HFF-Myc (cell line): ENCODE data around the gene ACP7.

ENCODE experiments used
- DNase-seq: peaks from one replicate; pipeline ENCODE4 v3.0.0-alpha.2; 2011; ENCODE audit warnings: low read depth; ENCODE audit errors: extremely low read depth
- H3K4me3 ChIP-seq: replicated peaks from 2 replicates; pipeline ENCODE4 v1.5.1; 2011; ENCODE audit warnings: low read depth, mild to moderate bottlenecking, control low read depth, low read length
- TF ChIP-seq, protein P1 (sequence below): IDR thresholded peaks from 2 replicates; pipeline ENCODE4 v1.5.1; 2012; ENCODE audit warnings: mild to moderate bottlenecking, low read depth, low read length, control low read depth; ENCODE audit errors: missing control alignments

Gene ACP7

DNA sequence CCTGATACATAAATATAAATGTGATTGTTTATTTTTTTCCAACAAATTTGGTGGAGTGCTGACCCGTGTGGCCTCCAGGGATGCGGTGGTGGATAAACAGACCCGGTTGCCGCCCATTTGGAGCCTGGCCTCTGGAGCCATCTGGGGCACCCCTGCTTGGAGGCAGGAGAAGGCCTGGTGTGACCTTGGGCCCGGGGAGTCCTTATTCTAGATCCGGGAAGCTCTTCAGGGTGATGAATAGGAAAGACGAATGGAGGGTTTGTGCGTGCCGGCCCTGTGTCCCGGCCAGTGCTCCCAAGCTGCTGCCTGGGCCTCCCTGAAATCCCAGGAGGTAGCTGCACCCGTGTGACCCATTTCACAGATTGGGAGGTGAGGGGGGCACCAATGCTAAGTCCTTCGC, 53.0 kb downstream of the ACP7 start:
- no peak overlapping the region for H3K4me3 ChIP-seq
- DNase-seq, result no peak
- TF ChIP-seq, protein P1, sequence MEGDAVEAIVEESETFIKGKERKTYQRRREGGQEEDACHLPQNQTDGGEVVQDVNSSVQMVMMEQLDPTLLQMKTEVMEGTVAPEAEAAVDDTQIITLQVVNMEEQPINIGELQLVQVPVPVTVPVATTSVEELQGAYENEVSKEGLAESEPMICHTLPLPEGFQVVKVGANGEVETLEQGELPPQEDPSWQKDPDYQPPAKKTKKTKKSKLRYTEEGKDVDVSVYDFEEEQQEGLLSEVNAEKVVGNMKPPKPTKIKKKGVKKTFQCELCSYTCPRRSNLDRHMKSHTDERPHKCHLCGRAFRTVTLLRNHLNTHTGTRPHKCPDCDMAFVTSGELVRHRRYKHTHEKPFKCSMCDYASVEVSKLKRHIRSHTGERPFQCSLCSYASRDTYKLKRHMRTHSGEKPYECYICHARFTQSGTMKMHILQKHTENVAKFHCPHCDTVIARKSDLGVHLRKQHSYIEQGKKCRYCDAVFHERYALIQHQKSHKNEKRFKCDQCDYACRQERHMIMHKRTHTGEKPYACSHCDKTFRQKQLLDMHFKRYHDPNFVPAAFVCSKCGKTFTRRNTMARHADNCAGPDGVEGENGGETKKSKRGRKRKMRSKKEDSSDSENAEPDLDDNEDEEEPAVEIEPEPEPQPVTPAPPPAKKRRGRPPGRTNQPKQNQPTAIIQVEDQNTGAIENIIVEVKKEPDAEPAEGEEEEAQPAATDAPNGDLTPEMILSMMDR, result no peak

GRCh38 chr19:39138221-39139211, 54.3 kb downstream of the ACP7 start:
- no peak for DNase-seq
- TF ChIP-seq, protein P1, result no peak

DNA sequence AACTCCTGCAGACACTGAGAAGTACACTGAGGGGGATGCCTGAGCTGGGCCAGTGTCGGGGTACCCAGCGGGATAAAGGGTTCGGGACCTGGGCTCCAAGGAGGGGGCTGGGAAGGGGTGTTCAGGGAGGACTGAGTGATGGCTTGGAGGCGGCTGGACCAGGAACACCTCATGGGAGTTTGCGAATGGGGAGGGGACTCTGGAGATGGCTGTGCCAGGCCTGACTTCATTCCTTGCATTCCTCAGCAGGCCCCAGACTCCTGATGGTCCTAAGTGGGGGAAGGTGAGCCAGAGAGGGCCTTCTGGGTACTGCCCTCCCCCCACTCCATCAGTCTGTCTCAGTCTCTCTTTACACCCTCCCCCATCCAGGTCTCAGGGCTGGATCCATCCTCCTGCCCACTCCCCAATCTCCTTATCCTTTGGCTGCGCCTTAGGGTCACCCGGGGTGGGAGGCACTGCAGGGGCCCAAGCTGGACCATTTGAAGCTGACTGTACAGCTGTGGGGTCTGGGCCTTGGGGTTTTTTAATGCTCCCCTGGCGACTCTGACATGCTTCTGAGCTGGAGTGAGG, 55.2 kb downstream of the ACP7 start:
- TF ChIP-seq, protein P1, result no peak
- no peak for DNase-seq
- no peak overlapping the region for H3K4me3 ChIP-seq

More at GRCh38 chr19:39138221-39139211, 54.3 kb downstream of the ACP7 start:
- H3K4me3 ChIP-seq, result no peak overlapping the region

- no peak for DNase-seq
- no peak overlapping the region for H3K4me3 ChIP-seq
- TF ChIP-seq, protein P1, result no peak
Observed at GRCh38 chr19:39139971-39140453, 55.8 kb downstream of the ACP7 start.

DNA sequence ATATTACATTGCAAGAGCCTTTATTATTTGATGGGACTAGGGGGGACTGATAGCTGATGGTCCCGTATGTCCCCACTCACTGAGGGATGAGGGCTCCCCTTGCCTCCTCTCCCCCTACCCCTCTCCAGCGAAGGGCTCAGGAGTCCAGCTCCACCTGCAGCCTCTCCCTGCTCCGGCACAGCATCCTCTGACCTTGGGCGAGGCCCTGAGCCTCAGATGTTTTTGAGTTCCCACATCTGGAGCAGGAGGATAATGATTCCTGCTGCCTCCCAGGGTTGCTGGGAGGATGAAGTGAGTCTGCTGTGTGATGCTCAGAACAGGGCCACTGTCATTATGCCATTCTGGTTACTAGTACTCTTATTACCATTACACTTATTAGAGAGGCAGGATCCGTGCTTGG, 56.4 kb downstream of the ACP7 start:
- no peak overlapping the region for H3K4me3 ChIP-seq
- no peak for DNase-seq
- TF ChIP-seq, protein P1, result no peak

GRCh38 chr19:39141929-39142328, 57.8 kb downstream of the ACP7 start:
- TF ChIP-seq, protein P1, result no peak
- no peak for DNase-seq

More at GRCh38 chr19:39141929-39142328, 57.8 kb downstream of the ACP7 start:
- no peak overlapping the region for H3K4me3 ChIP-seq
